Spleen (tissue), 13 donors: ENCODE measurements around the gene ANKRD16. TPM values are rescaled to one million over a fixed set of nuclear protein-coding genes. Genes with fewer than 3 reads are reported as not detected.

ENCODE experiments used
- DNase-seq: peaks from one replicate; pipeline ENCODE4 v3.0.0-alpha.2; 2020
- H3K27ac ChIP-seq, 8 donors: fragments of 200-600 bp; sonication (generic) in 7 of 8; 1 replicate in 4 of 8; 2 replicates in 4 of 8; pipeline versions ENCODE4 v1.5.0 to v1.8.0; 2016 to 2021; ENCODE audit warnings: inconsistent platforms in 4 of 8, mild to moderate bottlenecking in 4 of 8, moderate library complexity in 1 of 8
- H3K27me3 ChIP-seq, 7 donors: fragments of 200-600 bp; sonication (generic) in 6 of 7; replicated peaks in 1 of 7; 1 replicate in 4 of 7; 2 replicates in 3 of 7; pipeline versions ENCODE4 v1.5.0 to v1.8.0; 2016 to 2021; ENCODE audit warnings: inconsistent platforms in 3 of 7, mild to moderate bottlenecking in 1 of 7
- H3K36me3 ChIP-seq, 6 donors: fragments of 200-600 bp; sonication (generic) in 5 of 6; 1 replicate in 4 of 6; 2 replicates in 2 of 6; pipeline versions ENCODE4 v1.5.0 to v1.8.0; 2016 to 2021; ENCODE audit warnings: inconsistent platforms in 2 of 6
- H3K4me1 ChIP-seq, 6 donors: fragments of 200-600 bp; sonication (generic) in 5 of 6; 1 replicate in 3 of 6; 2 replicates in 3 of 6; pipeline versions ENCODE4 v1.5.0 to v1.8.0; 2016 to 2021; ENCODE audit warnings: inconsistent platforms in 3 of 6
- H3K4me3 ChIP-seq, 8 donors: fragments of 200-600 bp; sonication (generic) in 7 of 8; 1 replicate in 4 of 8; 2 replicates in 4 of 8; pipeline versions ENCODE4 v1.5.0 to v1.8.0; 2016 to 2021; ENCODE audit warnings: inconsistent platforms in 4 of 8, mild to moderate bottlenecking in 4 of 8, moderate library complexity in 2 of 8
- H3K9me3 ChIP-seq, 8 donors: fragments of 200-600 bp; sonication (generic) in 7 of 8; 1 replicate in 4 of 8; 2 replicates in 4 of 8; pipeline versions ENCODE4 v1.5.0 to v1.8.0; 2016 to 2021; ENCODE audit warnings: inconsistent platforms in 4 of 8
- POLR2A ChIP-seq, 3 donors: fragments of 450-650 bp; IDR thresholded peaks; one replicate each; pipeline ENCODE4 v1.5.1; 2017; ENCODE audit warnings: antibody characterized with exemption in 3 of 3, mild to moderate bottlenecking in 1 of 3
- POLR2AphosphoS5 ChIP-seq, 3 donors: sonication (generic); formaldehyde crosslinking; IDR thresholded peaks; one replicate each; pipeline ENCODE4 v1.5.1; 2017; ENCODE audit warnings: antibody characterized with exemption in 3 of 3
- WGBS, 5 donors: extraction: QIAGEN DNeasy Blood & Tissue Kit in 3 of 5; methylation state at CpG; one replicate each; pipeline versions ENCODE4 v1.1.5 to v1.1.7; 2013 to 2018; 5-methylcytosine and 5-hydroxymethylcytosine counted together
- intact Hi-C: fragments of 100-400 bp; cut with DNase I; formaldehyde crosslinking; loops from one replicate; pipeline ENCODE4 v1.15.0; 2023; ENCODE audit warnings: low total_unique reads
- long read RNA-seq, 2 donors: transcript quantifications; one replicate each; lab custom pipeline, GENCODE V29; 2026
- polyA plus RNA-seq, 3 donors: library from polyadenylated mRNA; stranded (reverse); fragments of 200-250 nt; gene quantifications; one replicate each; pipeline ENCODE4 v1.2.1, GENCODE V29; 2013
- total RNA-seq, 7 donors: library from RNA; depleted of rRNA in 3 of 7; stranded (reverse); fragments of >200 nt in 3 of 7; fragmentation: NEBNext Ultra II Directional in 4 of 7; extraction: Animal tissue kit (Norgen Biotek cat#: 25700) in 4 of 7; gene quantifications; one replicate each; pipeline versions ENCODE4 v1.1.0 to v1.2.1, GENCODE V29; 2016 to 2021
- TF ChIP-seq, protein P1 (sequence below), 11 experiments: fragments of 200-600 bp in 7 of 11; fragments of 450-650 bp in 4 of 11; sonication (generic) in 4 of 11; IDR thresholded peaks in 8 of 11; conservative IDR thresholded peaks in 3 of 11; 1 replicate in 7 of 11; 2 replicates in 4 of 11; pipeline versions ENCODE4 v1.4.0 to v1.8.0; 2016 to 2021; ENCODE audit warnings: antibody characterized with exemption in 11 of 11, inconsistent platforms in 4 of 11, mild to moderate bottlenecking in 1 of 11
- donor health status: healthy with polysubstance abuse.
- donor health status: DM: no; HTN: no; CAD: no; lungs with moderate emphysema.
- donor health status: DM: no; HTN: no; CAD: no.
- donor health status: Bipolar disorder and iron deficiency.
- donor health status: healthy.
- donor health status: DM: no; HTN: no; CAD: no.
- donor health status: DM: yes; HTN: yes; CAD: no.

ANKRD16 gene
- total RNA-seq (10 to 100 TPM in 1 of 7 donors, 1 to 10 TPM in 6; 5.8 to 10.5 (median 6.8) TPM), polyA plus RNA-seq (1 to 10 TPM; 2.7 to 5.1 (median 4.3) TPM)
- long read RNA-seq, donor 1, partial matches to known transcripts = 0 of 2 reads
- long read RNA-seq, donor 1, other reads (novel, unspliced or antisense) = 0 of 2 reads
- long read RNA-seq, donor 2 = 0 reads

DNA sequence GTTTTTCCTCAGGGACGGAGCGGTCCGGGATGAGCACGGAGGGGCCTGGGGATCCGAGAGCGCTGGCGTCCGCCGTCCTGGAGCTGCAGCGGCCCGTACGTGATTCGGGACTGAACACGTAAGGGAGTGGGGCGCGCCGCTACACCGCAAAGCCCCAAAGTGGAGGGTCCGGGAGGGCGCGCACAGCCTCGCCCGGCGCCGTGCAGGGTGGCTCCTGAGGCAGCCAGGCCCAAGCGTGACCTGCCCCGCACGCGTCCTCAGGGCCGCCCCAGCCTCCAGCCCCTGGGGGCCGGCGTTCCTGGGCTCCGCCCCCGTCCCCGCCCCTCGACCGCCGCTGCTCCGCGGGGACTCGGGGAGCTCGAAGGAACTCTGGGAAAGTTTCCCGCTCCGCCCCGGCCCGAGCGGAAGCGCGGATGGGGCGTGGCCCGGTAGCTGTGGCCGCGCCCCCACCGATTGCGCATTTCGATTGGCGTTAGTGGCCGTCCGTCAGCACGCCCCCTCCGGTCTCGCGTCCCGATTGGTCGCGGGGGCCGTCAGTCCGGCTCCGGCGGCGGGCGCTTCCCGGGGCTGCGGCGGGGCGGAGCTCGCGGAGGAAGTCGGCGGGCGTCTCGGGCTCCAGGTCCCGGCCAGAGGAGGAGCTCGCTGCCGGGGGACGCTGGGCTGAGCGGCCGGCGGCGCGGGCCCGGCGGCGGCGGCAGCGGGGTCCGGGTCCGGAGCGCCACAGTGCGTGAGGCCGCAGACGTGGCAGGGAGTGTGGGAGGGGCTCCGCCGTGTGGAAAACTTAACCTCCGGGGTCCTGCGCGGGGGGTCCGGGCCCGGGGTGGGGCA lies at the start of gene ANKRD16, which contains the start of gene FBH1:
Gene ANKRD16 (minus strand): TSS at position 270 of the 828 bp plus-strand sequence. CDS start 539 bp downstream, outside the sequence.
Gene FBH1 (plus strand): TSS at position 620 of the 828 bp plus-strand sequence. CDS start 103 bp downstream, at position 723.
- intact Hi-C loops = loop anchor here (10.0 kb wide), 1 partner anchor 85 kb away; the partner anchor contains the start of gene IL15RA
- Histone ChIP-seq H3K4me1 (peaks cover 17 to 80% (median 57%) of the 10 kb centered on the region in 6 donors), H3K4me3 (peak within 1 kb of the TSS; percentile 55 to 98 (median 96)), H3K27me3 (no peaks in the 10 kb centered on the region), H3K9me3 (no peaks in the 10 kb centered on the region), H3K36me3 (peaks cover 0 to 29% (median 14%) of the 10 kb centered on the region in 6 donors), H3K27ac (peak within 1 kb of the TSS; percentile 71 to 94 (median 86))
- TF ChIP-seq, protein P1, sequence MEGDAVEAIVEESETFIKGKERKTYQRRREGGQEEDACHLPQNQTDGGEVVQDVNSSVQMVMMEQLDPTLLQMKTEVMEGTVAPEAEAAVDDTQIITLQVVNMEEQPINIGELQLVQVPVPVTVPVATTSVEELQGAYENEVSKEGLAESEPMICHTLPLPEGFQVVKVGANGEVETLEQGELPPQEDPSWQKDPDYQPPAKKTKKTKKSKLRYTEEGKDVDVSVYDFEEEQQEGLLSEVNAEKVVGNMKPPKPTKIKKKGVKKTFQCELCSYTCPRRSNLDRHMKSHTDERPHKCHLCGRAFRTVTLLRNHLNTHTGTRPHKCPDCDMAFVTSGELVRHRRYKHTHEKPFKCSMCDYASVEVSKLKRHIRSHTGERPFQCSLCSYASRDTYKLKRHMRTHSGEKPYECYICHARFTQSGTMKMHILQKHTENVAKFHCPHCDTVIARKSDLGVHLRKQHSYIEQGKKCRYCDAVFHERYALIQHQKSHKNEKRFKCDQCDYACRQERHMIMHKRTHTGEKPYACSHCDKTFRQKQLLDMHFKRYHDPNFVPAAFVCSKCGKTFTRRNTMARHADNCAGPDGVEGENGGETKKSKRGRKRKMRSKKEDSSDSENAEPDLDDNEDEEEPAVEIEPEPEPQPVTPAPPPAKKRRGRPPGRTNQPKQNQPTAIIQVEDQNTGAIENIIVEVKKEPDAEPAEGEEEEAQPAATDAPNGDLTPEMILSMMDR (IDR thresholded peaks at IDR 0.05 in 8 of 11, conservative IDR thresholded peaks at IDR 0.05 in 3 of 11) = peak in 5 of 11 experiments; percentile 7 to 47 (median 25)
- TF ChIP-seq POLR2A (IDR thresholded peaks at IDR 0.05) (peak in 2 of 3 donors; percentile 41 to 81), POLR2AphosphoS5 (IDR thresholded peaks at IDR 0.05) (peak; percentile 83 to 93 (median 92))
- WGBS, 5 donors = 0 to 1% (median 1%) methylated on average over 26 to 109 of the region's 109 CpGs
- DNase-seq = peak; percentile 98

DNA sequence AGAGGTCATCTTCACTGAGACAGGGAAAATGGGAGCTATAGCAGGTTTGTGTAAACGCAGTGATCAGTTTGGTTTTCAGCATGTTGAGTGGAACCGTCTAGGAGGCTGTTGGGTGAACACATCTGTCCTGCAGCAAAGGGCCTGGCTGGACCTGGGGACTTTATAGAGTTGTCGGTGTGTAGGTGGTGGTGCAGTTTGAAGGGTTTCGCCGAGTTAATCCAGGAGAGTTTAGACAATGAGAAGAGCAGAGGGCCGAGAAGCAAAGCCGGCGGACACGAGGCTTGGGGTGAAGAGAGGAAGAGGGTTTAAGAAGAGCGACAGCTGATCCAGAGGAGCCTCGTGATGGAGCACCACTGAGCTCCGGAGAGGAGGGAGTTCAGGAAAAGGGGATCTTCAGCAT lies 48.6 kb upstream of the ANKRD16 start:
- TF ChIP-seq, protein P1 (IDR thresholded peaks at IDR 0.05 in 8 of 11, conservative IDR thresholded peaks at IDR 0.05 in 3 of 11) = no peak
- TF ChIP-seq POLR2A (IDR thresholded peaks at IDR 0.05) (no peak), POLR2AphosphoS5 (IDR thresholded peaks at IDR 0.05) (no peak)
- Histone ChIP-seq H3K9me3 (no peaks in the 10 kb centered on the region), H3K27me3 (no peaks in the 10 kb centered on the region), H3K27ac (peak overlapping the region in 1 of 8 donors; percentile 9), H3K36me3 (peaks cover 3 to 61% (median 40%) of the 10 kb centered on the region in 6 donors), H3K4me1 (peaks cover 9 to 37% (median 16%) of the 10 kb centered on the region in 6 donors), H3K4me3 (no peak overlapping the region)
- no peak for DNase-seq
- WGBS, 5 donors = 89 to 95% (median 93%) methylated on average over 12 of the region's 12 CpGs
- intact Hi-C loops = no loop called here

DNA sequence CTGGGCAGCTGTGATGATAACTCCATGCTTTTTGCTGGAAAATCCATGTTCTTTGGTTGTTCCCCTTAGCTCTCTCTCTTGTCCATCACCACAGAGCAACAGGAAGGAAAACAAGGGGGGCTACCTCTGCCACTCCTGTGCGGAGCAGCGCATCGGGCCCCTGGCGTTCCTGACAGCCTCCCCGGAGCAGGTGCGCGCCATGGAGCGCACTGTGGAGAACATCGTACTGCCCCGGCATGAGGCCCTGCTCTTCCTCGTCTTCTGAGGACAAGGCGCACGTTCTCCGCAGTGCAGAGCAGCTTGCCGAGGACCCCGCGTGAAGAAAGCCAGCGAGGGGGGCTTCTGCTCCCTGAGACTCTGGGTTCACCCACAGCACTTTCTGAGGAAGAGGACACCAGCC lies 47.3 kb upstream of the ANKRD16 start:
- no peak for DNase-seq
- H3K4me1 ChIP-seq = peaks cover 2 to 25% (median 6%) of the 10 kb centered on the region in 6 donors
- intact Hi-C loops = no loop called here
- no peak overlapping the region for H3K4me3 ChIP-seq
- H3K27ac ChIP-seq = no peak overlapping the region
- peaks cover 3 to 74% (median 45%) of the 10 kb centered on the region in 6 donors for H3K36me3 ChIP-seq
- TF ChIP-seq, protein P1 (IDR thresholded peaks at IDR 0.05 in 8 of 11, conservative IDR thresholded peaks at IDR 0.05 in 3 of 11) = no peak
- TF ChIP-seq POLR2AphosphoS5 (IDR thresholded peaks at IDR 0.05) = no peak
- TF ChIP-seq POLR2A (IDR thresholded peaks at IDR 0.05) = no peak
- no peaks in the 10 kb centered on the region for H3K27me3 ChIP-seq
- WGBS, 5 donors = 94 to 97% (median 95%) methylated on average over 18 of the region's 18 CpGs
- no peaks in the 10 kb centered on the region for H3K9me3 ChIP-seq
